Colonic mucosa (tissue), 4 donors: ENCODE measurements around the gene GPR37L1. TPM values are rescaled to one million over a fixed set of nuclear protein-coding genes. Genes with fewer than 3 reads are reported as not detected.

Source experiments
- DNase-seq: peaks from one replicate; pipeline ENCODE4 v3.0.0-alpha.2; 2020
- H3K27ac ChIP-seq: fragments of 200-600 bp; one replicate; pipeline ENCODE4 v1.8.0; 2021
- H3K27me3 ChIP-seq: fragments of 200-600 bp; one replicate; pipeline ENCODE4 v1.8.0; 2021
- H3K36me3 ChIP-seq: fragments of 200-600 bp; one replicate; pipeline ENCODE4 v1.8.0; 2021
- H3K4me1 ChIP-seq: fragments of 200-600 bp; one replicate; pipeline ENCODE4 v1.8.0; 2021; ENCODE audit warnings: mild to moderate bottlenecking
- H3K4me3 ChIP-seq: fragments of 200-600 bp; one replicate; pipeline ENCODE4 v1.8.0; 2021
- H3K9ac ChIP-seq, 2 donors: one replicate each; pipeline ENCODE4 v1.7.0; 2013; ENCODE audit warnings: control low read depth in 2 of 2, low read depth in 2 of 2, low read length in 2 of 2
- H3K9me3 ChIP-seq: fragments of 200-600 bp; one replicate; pipeline ENCODE4 v1.8.0; 2021
- intact Hi-C: fragments of 100-400 bp; cut with DNase I; formaldehyde crosslinking; loops from one replicate; pipeline ENCODE4 v1.14.1; 2022
- total RNA-seq, 2 donors: library from RNA; stranded (reverse); fragmentation: NEBNext Ultra II Directional in 1 of 2; extraction: Animal tissue kit (Norgen Biotek cat#: 25700) in 1 of 2; gene quantifications; one replicate each; pipeline ENCODE4 v1.2.1, GENCODE V29; 2021
- TF ChIP-seq, protein P1 (sequence below): fragments of 200-600 bp; IDR thresholded peaks from one replicate; pipeline ENCODE4 v1.8.0; 2022; ENCODE audit warnings: antibody characterized with exemption, mild to moderate bottlenecking
- donor health status: healthy.
- donor health status: DM: no; HTN: no; CAD: no.
- donor health status: DM: no; HTN: no; CAD: no.

The GPR37L1 gene, protein sequence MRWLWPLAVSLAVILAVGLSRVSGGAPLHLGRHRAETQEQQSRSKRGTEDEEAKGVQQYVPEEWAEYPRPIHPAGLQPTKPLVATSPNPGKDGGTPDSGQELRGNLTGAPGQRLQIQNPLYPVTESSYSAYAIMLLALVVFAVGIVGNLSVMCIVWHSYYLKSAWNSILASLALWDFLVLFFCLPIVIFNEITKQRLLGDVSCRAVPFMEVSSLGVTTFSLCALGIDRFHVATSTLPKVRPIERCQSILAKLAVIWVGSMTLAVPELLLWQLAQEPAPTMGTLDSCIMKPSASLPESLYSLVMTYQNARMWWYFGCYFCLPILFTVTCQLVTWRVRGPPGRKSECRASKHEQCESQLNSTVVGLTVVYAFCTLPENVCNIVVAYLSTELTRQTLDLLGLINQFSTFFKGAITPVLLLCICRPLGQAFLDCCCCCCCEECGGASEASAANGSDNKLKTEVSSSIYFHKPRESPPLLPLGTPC
- total RNA-seq: 1 to 10 TPM; 1.6 to 3.1 TPM

DNA sequence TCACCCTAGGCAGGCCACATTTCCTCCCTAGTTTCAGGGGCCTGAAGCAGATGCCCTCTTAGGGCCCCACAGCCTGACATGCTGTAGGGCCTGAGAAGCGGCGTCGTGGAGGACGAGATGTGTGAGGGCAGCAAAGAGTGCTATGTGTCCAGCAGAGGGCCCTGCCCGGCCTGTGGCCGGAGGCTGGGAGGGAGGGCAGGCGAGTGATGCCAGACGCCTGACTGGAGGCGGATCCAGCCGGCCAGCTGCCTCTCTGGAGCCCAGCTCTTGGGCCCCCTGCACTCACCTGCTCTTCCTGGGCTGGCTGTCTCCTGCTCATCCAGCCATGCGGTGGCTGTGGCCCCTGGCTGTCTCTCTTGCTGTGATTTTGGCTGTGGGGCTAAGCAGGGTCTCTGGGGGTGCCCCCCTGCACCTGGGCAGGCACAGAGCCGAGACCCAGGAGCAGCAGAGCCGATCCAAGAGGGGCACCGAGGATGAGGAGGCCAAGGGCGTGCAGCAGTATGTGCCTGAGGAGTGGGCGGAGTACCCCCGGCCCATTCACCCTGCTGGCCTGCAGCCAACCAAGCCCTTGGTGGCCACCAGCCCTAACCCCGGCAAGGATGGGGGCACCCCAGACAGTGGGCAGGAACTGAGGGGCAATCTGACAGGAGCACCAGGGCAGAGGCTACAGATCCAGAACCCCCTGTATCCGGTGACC is at the start of gene GPR37L1:
Gene GPR37L1 (plus strand): TSS at position 279 of the 697 bp plus-strand sequence. CDS start 47 bp downstream, at position 326.
- intact Hi-C loops: no loop called here

DNA sequence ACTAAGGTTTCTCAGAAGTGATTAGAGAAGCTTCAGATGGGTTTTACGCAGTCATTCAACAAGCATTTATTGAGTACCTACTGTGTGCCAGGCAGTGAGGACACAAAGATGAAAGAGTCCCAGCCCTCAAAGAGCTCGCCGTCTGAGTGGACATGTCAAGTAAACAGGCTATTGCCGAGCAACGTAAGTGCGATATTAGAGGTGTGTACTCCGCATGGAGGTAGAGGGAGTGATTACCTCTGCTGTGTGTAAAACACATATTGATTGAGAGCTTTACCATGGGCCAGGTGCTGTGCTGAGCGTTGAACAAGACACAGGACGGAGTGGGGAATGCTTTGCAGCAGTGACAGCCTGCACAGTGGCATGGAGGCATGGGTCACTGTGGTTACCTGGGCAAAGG is 49.5 kb upstream of the GPR37L1 start:
- DNase-seq: no peak
- Histone ChIP-seq H3K9ac (peak overlapping the region in 1 of 2 donors; percentile 81), H3K27me3 (no peaks in the 10 kb centered on the region), H3K4me1 (peaks cover 17% of the 10 kb centered on the region), H3K36me3 (no peaks in the 10 kb centered on the region), H3K4me3 (no peak overlapping the region), H3K9me3 (no peaks in the 10 kb centered on the region), H3K27ac (peak overlapping the region; percentile 73)
- intact Hi-C loops: no loop called here
- TF ChIP-seq, protein P1, sequence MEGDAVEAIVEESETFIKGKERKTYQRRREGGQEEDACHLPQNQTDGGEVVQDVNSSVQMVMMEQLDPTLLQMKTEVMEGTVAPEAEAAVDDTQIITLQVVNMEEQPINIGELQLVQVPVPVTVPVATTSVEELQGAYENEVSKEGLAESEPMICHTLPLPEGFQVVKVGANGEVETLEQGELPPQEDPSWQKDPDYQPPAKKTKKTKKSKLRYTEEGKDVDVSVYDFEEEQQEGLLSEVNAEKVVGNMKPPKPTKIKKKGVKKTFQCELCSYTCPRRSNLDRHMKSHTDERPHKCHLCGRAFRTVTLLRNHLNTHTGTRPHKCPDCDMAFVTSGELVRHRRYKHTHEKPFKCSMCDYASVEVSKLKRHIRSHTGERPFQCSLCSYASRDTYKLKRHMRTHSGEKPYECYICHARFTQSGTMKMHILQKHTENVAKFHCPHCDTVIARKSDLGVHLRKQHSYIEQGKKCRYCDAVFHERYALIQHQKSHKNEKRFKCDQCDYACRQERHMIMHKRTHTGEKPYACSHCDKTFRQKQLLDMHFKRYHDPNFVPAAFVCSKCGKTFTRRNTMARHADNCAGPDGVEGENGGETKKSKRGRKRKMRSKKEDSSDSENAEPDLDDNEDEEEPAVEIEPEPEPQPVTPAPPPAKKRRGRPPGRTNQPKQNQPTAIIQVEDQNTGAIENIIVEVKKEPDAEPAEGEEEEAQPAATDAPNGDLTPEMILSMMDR: no peak

More for the DNA sequence above, at the start of gene GPR37L1:
- DNase-seq: no peak
- Histone ChIP-seq H3K9ac (no peak within 1 kb of the TSS), H3K36me3 (no peaks in the 10 kb centered on the region), H3K4me3 (no peak within 1 kb of the TSS), H3K4me1 (no peaks in the 10 kb centered on the region), H3K27ac (no peak within 1 kb of the TSS), H3K9me3 (no peaks in the 10 kb centered on the region), H3K27me3 (no peaks in the 10 kb centered on the region)
- TF ChIP-seq, protein P1: no peak

DNA sequence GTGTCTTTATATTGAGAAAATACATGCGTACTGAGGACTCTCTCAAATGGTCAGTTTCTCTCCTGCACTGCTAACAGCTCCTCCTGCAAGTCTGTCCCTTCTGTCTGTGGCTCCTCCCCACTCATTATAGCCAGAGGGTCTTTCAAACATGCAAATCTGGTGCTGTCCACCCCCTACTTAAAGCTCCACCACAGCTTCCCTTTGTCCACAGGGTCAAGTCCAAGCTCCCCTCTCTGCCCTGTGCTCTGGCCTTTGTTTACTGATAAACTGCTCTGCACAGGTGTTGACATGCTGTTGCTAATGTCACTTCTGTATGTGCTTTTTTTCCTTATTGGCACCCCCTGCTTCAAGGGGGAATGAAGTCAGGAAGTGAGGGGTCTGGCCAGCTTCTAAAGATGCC is 47.7 kb upstream of the GPR37L1 start:
- peak overlapping the region; percentile 52 to 95 for H3K9ac ChIP-seq
- peaks cover 17% of the 10 kb centered on the region for H3K4me1 ChIP-seq
- no peaks in the 10 kb centered on the region for H3K9me3 ChIP-seq
- no peak overlapping the region for H3K4me3 ChIP-seq
- intact Hi-C loops: no loop called here
- H3K27me3 ChIP-seq: no peaks in the 10 kb centered on the region
- H3K27ac ChIP-seq: peak overlapping the region; percentile 90
- DNase-seq: no peak
- no peaks in the 10 kb centered on the region for H3K36me3 ChIP-seq
- TF ChIP-seq, protein P1: no peak

DNA sequence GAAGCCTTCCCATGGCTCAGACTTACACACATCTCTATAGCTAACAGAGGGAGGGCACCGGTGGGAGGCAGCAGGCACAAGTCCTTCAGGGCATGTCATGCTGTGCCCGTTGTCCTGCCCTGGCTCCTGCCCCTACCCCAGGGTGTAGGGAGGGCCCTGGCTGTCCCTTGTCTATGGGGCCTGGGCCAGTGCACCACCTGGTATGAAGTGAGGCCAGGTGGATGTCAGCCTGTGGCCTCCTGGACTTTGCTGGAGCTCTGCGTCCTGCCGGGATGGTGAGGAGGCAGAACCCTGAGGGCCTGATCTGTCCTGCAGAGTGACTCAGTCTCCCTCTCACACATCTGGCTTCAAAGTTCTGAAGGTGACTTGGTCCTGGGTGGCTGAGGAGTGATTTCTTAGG is 47.3 kb upstream of the GPR37L1 start:
- no peaks in the 10 kb centered on the region for H3K36me3 ChIP-seq
- TF ChIP-seq, protein P1: no peak
- no peak for DNase-seq
- peaks cover 17% of the 10 kb centered on the region for H3K4me1 ChIP-seq
- no peaks in the 10 kb centered on the region for H3K9me3 ChIP-seq
- intact Hi-C loops: no loop called here
- H3K27me3 ChIP-seq: no peaks in the 10 kb centered on the region
- peak overlapping the region; percentile 90 for H3K27ac ChIP-seq
- no peak overlapping the region for H3K4me3 ChIP-seq
- peak overlapping the region; percentile 52 to 95 for H3K9ac ChIP-seq

DNA sequence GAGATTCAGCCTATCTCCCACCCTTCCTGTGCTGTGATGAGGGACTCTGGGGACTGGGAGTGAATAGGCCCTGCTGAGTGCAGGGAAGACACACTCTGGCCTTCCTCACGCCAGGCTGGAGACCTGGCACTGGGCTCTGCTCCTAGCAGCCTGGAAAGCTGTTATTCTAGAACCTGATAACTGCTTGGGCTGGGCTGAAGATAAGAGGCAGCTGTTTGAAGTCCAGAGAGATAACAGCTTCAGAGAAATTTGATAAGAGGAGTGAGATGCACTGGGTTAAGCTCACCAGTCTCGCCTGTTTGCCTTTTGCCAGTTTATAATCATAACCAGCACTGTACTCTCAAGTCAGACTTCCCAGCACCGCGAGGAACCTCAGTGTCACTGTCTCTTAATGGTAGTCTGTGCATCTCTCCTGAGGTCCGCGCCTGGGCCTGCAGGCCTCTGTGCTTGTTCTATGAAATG is 46.6 kb upstream of the GPR37L1 start:
- TF ChIP-seq, protein P1: no peak
- peak; percentile 83 for DNase-seq
- H3K27me3 ChIP-seq: no peaks in the 10 kb centered on the region
- H3K9ac ChIP-seq: peak overlapping the region in 1 of 2 donors; percentile 95
- peak overlapping the region; percentile 90 for H3K27ac ChIP-seq
- H3K4me3 ChIP-seq: no peak overlapping the region
- H3K9me3 ChIP-seq: no peaks in the 10 kb centered on the region
- peaks cover 17% of the 10 kb centered on the region for H3K4me1 ChIP-seq
- no peaks in the 10 kb centered on the region for H3K36me3 ChIP-seq
- intact Hi-C loops: no loop called here
